Fibroblast of skin of left quadriceps (primary cell): Measurements from ENCODE around the gene LDAH.
"Not testable (repeated sequence)": the region's sequence is repeated elsewhere in the genome, so short reads cannot be mapped to it uniquely, and the experiment has no call there.

Source experiments
- DNase-seq, 2 experiments: peaks; one replicate each; pipeline ENCODE4 v3.0.0-alpha.2; 2013; ENCODE audit warnings: low read depth in 2 of 2

Gene LDAH

GRCh38 chr2:20723543-20723942, 99.4 kb downstream of the LDAH start:
- DNase-seq: no peak

GRCh38 chr2:20722592-20723240, 100.2 kb downstream of the LDAH start:
- DNase-seq: no peak

GRCh38 chr2:20717641-20718040, 105.3 kb downstream of the LDAH start:
- no peak for DNase-seq

- DNase-seq: not testable (repeated sequence)
Measured at GRCh38 chr2:20716164-20716563, 106.7 kb downstream of the LDAH start.

GRCh38 chr2:20714412-20714811, 108.5 kb downstream of the LDAH start:
- not testable (repeated sequence) for DNase-seq

- not testable (repeated sequence) for DNase-seq
Measured at GRCh38 chr2:20713585-20713984, 109.3 kb downstream of the LDAH start.

GRCh38 chr2:20711641-20712040, 111.3 kb downstream of the LDAH start:
- DNase-seq: not testable (repeated sequence)

- DNase-seq: no peak
Measured at GRCh38 chr2:20707601-20708000, 115.3 kb downstream of the LDAH start.

- no peak for DNase-seq
Measured at GRCh38 chr2:20706786-20707185, 116.1 kb downstream of the LDAH start.

GRCh38 chr2:20706217-20706616, 116.7 kb downstream of the LDAH start:
- DNase-seq: no peak

GRCh38 chr2:20704886-20705285, 118.0 kb downstream of the LDAH start:
- no peak for DNase-seq

GRCh38 chr2:20702563-20702962, 120.3 kb downstream of the LDAH start:
- no peak for DNase-seq

GRCh38 chr2:20698916-20699613, 123.8 kb downstream of the LDAH start:
- DNase-seq: no peak

GRCh38 chr2:20697322-20697934, 125.5 kb downstream of the LDAH start:
- no peak for DNase-seq

- DNase-seq: no peak
Measured at GRCh38 chr2:20696366-20696765, 126.5 kb downstream of the LDAH start.

- DNase-seq: no peak
Measured at GRCh38 chr2:20693317-20693716, 129.6 kb downstream of the LDAH start.

GRCh38 chr2:20692081-20692480, 130.8 kb downstream of the LDAH start:
- no peak for DNase-seq

- DNase-seq: no peak
Measured at GRCh38 chr2:20691076-20691734, 131.7 kb downstream of the LDAH start.

- no peak for DNase-seq
Measured at GRCh38 chr2:20689428-20690264, 133.3 kb downstream of the LDAH start.

- DNase-seq: no peak
Measured at GRCh38 chr2:20687260-20687832, 135.6 kb downstream of the LDAH start.

- no peak for DNase-seq
Measured at GRCh38 chr2:20684581-20685063, 138.3 kb downstream of the LDAH start.
